Left forelimb (tissue), 1 donor: Measurements from ENCODE around the gene TRMT44.

Experiments
- DNase-seq: peaks from one replicate; pipeline ENCODE4 v3.0.0-alpha.2; 2018; ENCODE audit warnings: low spot score

The TRMT44 gene

DNA sequence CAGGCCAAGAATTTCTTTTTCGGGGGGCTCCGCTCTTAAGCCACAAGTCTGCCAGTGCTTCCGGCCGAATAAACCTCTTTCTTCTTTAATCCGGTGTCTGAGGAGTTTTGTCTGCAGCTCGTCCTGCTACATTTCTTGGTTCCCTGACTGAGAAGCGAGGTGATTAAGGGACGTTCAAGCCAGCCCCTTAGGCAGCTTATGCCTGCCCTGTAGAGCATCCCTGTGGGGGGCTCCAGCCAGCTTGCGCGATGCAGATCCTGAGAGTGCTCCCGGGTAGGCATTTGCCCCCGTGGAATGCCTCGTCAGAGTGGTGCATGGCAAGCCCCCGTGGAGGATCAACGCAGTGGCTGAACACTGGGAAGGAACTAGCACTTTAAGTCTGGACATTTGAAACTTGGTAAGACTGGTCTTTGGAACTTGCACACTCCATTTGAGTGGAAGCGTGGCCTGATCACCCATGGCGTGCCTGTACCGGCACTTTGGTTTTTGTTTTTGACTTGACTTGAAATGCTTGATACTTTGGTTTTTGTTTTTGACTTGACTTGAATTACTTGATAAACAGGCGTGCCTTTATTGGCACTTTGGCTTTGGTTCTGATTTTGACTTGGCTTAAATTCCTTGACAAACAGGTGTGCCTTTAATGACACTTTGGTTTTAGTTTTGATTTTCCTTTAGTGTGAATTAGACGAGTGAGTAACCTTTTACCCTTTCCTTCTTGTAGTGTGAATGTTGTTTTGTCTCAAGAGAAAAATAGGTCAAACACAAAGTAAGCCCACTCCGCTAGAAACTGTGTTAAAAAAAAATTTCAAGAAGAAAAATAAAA, 6.1 kb upstream of the TRMT44 start:
- no peak for DNase-seq

DNA sequence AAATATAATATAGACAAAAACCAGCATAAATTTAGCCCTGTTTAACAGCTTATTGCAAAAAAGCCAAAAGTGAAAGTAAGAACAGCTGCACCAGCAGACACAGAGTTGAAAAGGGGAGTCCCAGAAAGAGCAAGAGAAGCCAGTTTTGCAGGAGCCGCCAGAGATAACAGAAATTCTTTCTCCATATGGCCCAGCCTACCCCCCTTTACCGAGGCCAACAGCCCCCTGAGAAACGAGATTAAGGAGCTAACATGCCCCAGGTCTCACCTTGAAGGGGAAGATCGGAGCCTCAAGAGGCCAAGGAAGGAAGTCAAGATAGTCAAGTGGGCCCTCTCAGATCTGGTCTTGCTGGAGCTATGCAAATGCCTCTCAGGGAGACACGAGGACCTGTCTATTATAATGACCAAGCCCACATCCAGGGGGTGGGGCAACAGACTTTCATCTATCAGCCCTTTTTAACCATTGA, 4.9 kb upstream of the TRMT44 start:
- no peak for DNase-seq

DNA sequence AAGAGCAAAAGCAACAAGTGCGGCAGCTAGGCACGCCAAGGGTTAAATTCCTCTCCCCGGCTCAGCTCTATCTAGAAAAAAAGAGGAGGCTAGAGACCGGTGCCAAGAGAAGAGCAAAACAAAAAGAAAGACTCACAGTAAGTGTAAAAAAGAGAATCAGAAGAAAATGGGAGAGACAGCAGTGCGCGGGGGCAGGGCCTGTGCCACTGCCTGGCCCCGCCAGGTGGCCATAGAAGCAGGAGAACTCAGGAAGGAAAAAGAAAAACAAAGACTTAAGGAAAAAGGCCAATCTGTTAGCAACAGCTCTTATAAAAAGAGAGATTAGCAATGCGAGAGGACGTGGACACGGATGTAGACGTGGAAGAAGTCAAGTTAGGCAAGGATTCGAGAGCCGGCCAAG, 3.3 kb upstream of the TRMT44 start:
- DNase-seq = no peak

GRCh38 chr4:8438743-8439142, 1.8 kb upstream of the TRMT44 start:
- DNase-seq = no peak

GRCh38 chr4:8439168-8439567, 1.4 kb upstream of the TRMT44 start:
- DNase-seq = no peak

DNA sequence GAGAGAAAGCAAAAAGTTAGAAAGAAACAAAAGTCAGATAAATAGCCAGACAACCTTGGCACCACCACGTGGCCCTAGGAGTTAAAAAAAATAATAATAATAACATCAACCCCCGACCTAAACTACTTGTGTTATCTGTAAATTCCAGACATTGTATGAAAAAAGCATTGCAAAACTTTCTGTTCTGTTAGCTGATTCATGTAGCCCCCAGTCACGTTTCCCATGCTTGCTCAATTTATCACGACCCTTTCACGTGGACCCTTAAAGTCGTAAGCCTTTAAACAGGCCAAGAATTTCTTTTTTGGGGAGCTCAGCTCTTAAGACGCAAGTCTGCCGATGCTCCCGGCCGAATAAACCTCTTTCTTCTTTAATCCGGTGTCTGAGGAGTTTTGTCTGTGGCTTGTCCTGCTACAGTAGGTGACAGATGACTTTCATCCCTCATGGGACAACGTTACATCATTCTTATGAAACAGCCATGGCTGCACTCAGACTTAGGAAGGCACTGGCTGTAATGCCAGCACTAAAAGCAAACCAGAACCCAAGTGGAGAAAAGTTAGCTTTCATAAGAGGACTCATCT, 574 bp upstream of the TRMT44 start:
- DNase-seq = no peak

DNA sequence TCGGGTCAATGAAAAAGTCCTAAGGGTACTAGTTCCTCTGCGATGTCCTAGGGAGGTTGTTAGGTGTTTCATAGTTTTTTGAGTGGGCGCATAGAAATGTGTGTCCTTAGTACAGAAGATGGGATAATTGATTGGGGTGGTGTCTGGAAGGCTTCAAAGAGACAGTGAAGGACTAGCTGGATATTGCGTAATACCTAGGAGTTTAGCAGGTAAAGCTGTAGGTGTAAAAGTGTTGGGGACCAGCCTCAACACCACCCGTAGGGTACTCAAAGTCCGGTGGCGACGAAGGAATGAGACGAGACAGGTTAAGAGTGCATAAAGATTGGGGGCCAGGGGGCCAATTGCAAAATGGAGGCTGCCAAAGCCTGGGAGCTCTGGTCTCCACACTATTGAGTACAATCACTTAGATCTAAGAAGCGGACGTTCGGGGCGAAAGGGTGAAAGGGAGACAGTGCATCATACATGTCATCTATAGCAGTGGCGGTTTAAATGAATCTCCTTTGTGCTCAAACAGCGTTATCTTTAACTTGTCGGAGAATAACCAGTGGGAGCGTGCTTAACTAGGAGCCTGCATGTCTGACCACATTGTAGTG, 1.0 kb downstream of the TRMT44 start:
- DNase-seq = no peak

- no peak for DNase-seq
Measured at GRCh38 chr4:8442596-8443358, 2.2 kb downstream of the TRMT44 start.

DNA sequence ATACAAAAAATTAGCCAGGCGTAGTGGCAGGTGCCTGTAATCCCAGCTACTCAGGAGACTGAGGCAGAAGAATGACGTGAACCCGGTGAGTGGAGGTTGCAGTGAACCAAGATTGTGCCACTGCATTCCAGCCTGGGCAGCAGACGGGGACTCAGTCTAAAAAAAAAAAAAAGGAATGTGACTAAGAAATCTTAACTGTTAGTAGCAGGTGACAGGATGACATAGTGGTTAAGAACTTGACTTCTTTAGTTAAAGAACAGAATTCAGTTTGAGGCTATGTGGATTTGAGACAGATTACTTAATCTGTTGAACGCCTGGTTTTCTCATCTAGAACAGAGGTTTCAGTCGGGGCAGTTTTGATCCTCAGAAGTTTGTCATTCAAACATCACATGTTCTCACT, 3.2 kb downstream of the TRMT44 start:
- DNase-seq = no peak

GRCh38 chr4:8446122-8446521, 5.5 kb downstream of the TRMT44 start:
- no peak for DNase-seq

DNA sequence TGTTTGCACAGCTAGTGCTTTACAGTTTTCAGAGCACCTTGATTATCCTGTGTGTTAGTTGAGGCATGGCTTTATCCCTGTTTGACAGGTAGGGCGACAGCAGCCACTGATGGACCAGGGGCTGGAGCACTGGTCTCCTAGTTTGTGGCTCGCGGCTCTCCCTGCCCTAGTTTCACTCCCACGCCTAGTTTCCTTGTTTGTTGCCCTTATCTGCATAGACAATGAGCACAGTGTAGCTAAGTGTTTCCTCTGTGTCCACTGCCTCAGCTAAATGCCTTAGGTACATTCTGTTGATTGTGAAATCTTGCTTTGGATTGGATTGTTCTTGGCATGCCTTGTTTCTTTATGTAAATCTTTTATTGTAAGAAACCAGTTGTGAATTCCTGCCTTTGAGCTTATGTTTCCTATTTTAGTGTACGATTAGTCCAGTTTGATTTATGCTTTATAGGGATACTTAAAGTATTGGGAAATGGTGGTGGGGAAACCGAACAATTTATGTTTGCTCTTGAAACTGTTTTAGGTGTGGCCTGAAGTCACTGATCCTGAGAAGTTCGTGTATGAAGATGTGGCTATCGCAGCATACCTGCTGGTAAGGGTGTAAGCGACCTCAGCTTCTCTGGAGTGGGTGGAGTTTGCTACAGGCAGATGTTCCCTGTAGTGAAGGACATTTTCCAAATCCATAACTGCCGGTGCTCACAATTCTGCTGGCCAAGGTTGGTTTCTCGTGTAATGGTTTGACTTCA, 11.0 kb downstream of the TRMT44 start:
- no peak for DNase-seq

DNA sequence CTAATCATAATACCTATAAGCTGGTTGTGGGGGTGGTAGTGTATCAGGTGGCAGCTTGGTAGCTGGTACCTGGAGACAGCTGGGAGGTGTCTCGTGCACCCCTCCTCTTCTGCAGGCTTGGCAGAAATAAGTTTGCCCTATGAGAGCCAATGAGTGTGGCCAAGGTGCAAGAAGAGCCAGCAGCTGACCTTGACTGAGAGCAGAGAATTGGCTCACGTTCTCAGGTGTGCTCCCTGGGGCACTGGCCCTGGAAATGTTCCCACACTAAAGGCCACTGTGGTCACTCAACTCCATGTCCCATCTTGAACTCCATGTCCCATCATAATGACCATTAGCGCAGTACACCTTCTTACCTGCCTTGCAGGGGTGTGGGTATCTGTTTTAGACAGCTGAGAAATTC, 13.4 kb downstream of the TRMT44 start:
- no peak for DNase-seq

GRCh38 chr4:8457646-8458252, 17.2 kb downstream of the TRMT44 start:
- no peak for DNase-seq

DNA sequence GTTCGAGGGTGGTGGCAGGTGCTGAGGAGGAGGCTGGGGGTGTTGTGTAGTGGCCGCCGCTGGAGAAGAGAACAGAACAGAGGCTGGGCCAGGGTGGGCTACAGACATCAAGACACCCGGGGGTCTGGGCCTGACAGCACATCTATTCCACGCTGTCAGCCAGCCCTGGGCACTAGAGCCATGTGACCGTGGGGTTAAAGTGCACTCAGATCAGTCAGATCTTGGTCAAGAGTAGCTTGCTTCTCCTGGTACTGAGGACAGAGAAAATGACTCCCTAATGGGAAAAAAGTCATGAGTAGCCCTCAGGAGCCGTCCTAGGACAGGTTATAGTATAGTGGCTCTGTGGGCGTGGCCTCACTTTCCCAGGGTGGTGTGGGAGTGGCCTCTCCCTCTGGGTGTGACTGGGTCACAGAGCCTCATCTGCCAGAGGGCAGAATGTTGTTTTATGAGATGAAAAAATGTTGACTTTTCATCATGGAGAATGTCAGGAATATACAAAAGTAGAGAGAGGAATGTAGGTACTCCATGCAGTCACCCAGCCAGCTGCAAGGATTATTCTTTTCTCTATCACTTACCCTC, 19.4 kb downstream of the TRMT44 start:
- no peak for DNase-seq

GRCh38 chr4:8461086-8461485, 20.5 kb downstream of the TRMT44 start:
- no peak for DNase-seq

- DNase-seq = no peak
Measured at GRCh38 chr4:8461616-8462015, 21.0 kb downstream of the TRMT44 start.

DNA sequence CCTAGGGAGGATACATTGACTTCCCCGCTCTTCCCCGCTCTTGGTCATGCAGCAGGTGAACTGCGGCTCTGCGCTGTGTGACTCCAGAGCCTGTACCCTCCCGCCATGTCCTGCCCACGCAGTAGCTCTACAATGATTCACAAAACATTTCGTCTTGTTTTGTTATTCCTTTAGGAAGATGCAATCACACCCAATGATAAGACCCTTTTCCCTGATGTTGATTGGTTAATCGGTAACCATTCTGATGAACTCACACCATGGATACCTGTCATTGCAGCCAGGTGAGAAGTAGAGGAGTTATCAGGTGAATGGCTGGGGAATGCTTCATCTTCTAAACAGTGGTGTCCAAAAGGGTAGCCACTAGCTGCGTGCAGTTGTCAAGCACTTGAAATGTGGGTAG, 23.2 kb downstream of the TRMT44 start:
- no peak for DNase-seq

DNA sequence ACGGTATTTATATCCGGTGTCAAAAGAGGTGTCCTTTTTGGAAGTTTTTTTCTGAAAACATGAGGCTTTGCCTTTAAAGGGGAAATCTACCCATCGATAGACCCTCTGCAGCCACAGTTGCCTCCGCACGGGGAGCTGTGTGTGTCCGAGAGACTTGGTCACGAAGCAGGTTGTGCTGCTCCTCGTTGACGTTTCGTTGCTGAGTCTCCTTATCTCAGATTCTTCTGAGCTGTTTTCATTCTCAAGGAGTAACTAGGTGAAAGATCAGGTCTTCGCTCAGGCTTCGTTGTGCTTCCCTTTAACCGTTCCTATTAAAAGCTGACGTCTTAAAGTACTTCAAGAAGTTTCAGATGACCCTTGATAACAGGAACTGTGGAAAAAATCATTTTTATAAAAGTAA, 23.8 kb downstream of the TRMT44 start:
- DNase-seq = no peak

GRCh38 chr4:8465615-8466611, 25.3 kb downstream of the TRMT44 start:
- no peak for DNase-seq

GRCh38 chr4:8467016-8467415, 26.4 kb downstream of the TRMT44 start:
- DNase-seq = no peak
